BJ (cell line): ENCODE results near the gene DARS2. TPM values are rescaled to one million over a fixed set of nuclear protein-coding genes. Genes with fewer than 3 reads are reported as not detected.

Source experiments
- CTCF ChIA-PET: fragments of 350-600 bp; formaldehyde crosslinking; extraction: SDS; loops from one replicate; lab custom pipeline; 2021; ENCODE audit warnings: antibody characterized with exemption, inconsistent platforms; lab: Yijun Ruan, JAX
- POLR2A ChIA-PET: fragments of 300-600 bp; sonication (Branson Sonifier 250); formaldehyde crosslinking; extraction: SDS; loops from one replicate; lab custom pipeline; 2021; ENCODE audit warnings: antibody characterized with exemption; lab: Charles Lee
- DNase-seq: peaks from one replicate; pipeline ENCODE4 v3.0.0-alpha.2; 2011; ENCODE audit warnings: low read depth
- H3K27me3 ChIP-seq: 2 replicates; pipeline ENCODE4 v1.6.0; 2011; ENCODE audit warnings: low read length; ENCODE audit not compliant: control insufficient read depth, insufficient read depth
- H3K36me3 ChIP-seq: 2 replicates; pipeline ENCODE4 v1.5.1; 2011; ENCODE audit warnings: low read length; ENCODE audit not compliant: control insufficient read depth, insufficient read depth
- H3K4me3 ChIP-seq: 2 replicates; pipeline ENCODE4 v1.5.1; 2011; ENCODE audit warnings: low read depth, mild to moderate bottlenecking, control low read depth, low read length
- CTCF ChIP-seq: IDR thresholded peaks from 2 replicates; pipeline ENCODE4 v1.5.1; 2011; ENCODE audit warnings: low read depth, mild to moderate bottlenecking, control low read depth, inconsistent platforms, low read length, moderate library complexity; ENCODE audit not compliant: insufficient read depth
- polyA plus RNA-seq: library from polyadenylated mRNA; depleted of rRNA; stranded (reverse); fragments of >200 nt; gene quantifications from 2 replicates; pipeline ENCODE4 v1.2.3, GENCODE V29; 2011; rRNA removed
- small RNA-seq: library from RNA; depleted of rRNA; stranded (forward); fragments of <200 nt; gene quantifications from one replicate; pipeline ENCODE3, GENCODE V24; 2012; ENCODE audit warnings: low replicate concordance, low read depth; ENCODE audit not compliant: insufficient read length

The DARS2 gene
- polyA plus RNA-seq, 1 experiment = 15.8 TPM

GRCh38 chr1:173894189-173894588 lies 69.7 kb downstream of the DARS2 start:
- TF ChIP-seq CTCF = no peak
- Histone ChIP-seq H3K27me3 (no peaks in the 10 kb centered on the region), H3K36me3 (no peaks in the 10 kb centered on the region), H3K4me3 (no peak overlapping the region)
- CTCF ChIA-PET = no interaction called here
- no peak for DNase-seq
- POLR2A ChIA-PET = no interaction called here

- no peak overlapping the region for H3K4me3 ChIP-seq
- POLR2A ChIA-PET = no interaction called here
- no peaks in the 10 kb centered on the region for H3K36me3 ChIP-seq
- TF ChIP-seq CTCF = no peak
- CTCF ChIA-PET = no interaction called here
- H3K27me3 ChIP-seq = no peaks in the 10 kb centered on the region
- DNase-seq = no peak
These were observed 76.0 kb downstream of the DARS2 start for GRCh38 chr1:173900427-173900826.

GRCh38 chr1:173900992-173901391 lies 76.5 kb downstream of the DARS2 start:
- ChIA-PET POLR2A (no interaction called here), CTCF (no interaction called here)
- H3K36me3 ChIP-seq = no peaks in the 10 kb centered on the region
- no peak overlapping the region for H3K4me3 ChIP-seq
- H3K27me3 ChIP-seq = no peaks in the 10 kb centered on the region
- no peak for DNase-seq
- TF ChIP-seq CTCF = no peak

GRCh38 chr1:173903827-173904531 lies 79.5 kb downstream of the DARS2 start:
- ChIA-PET POLR2A (no interaction called here), CTCF (no interaction called here)
- no peak for TF ChIP-seq CTCF
- DNase-seq = no peak
- no peaks in the 10 kb centered on the region for H3K36me3 ChIP-seq
- no peak overlapping the region for H3K4me3 ChIP-seq
- no peaks in the 10 kb centered on the region for H3K27me3 ChIP-seq

Small RNAs within 50 kb of the gene (small RNA-seq; reads per million reads assigned to genes)
- not detected for gene RF00019

Other genes starting within 250 kb of the DARS2 start
- gene SLC9C2, start 221.6 kb upstream of the DARS2 start, polyA plus RNA-seq = not detected in 2 replicates
- gene TEX50, start 189.3 kb upstream of the DARS2 start, polyA plus RNA-seq = not detected in 2 replicates
- gene ANKRD45, start 154.8 kb upstream of the DARS2 start, polyA plus RNA-seq = not detected in 2 replicates
- 11.0 and 15.5 TPM in 2 replicates for gene KLHL20, start 109.7 kb upstream of the DARS2 start, polyA plus RNA-seq
- gene CENPL, start 210 bp downstream of the DARS2 start, polyA plus RNA-seq = 8.3 and 13.2 TPM in 2 replicates
- 839 and 1,190 TPM in 2 replicates for gene GAS5, start 43.3 kb downstream of the DARS2 start, polyA plus RNA-seq
- 1.8 and 2.1 TPM in 2 replicates for gene ZBTB37, start 43.7 kb downstream of the DARS2 start, polyA plus RNA-seq
- 0.05 and 0.16 TPM in 2 replicates for gene SERPINC1, start 92.7 kb downstream of the DARS2 start, polyA plus RNA-seq
- gene RC3H1, start 197.7 kb downstream of the DARS2 start, polyA plus RNA-seq = 10.6 and 14.1 TPM in 2 replicates